Measurements from ENCODE around the gene ADAMTSL5. TPM values are rescaled to one million over a fixed set of nuclear protein-coding genes. Genes with fewer than 3 reads are reported as not detected.

Gene ADAMTSL5
- total and polyA plus RNA-seq, 9 of the 15 experiments (the other 6 are each of a cell fraction or from before 2014, with no cell fraction given) = 1.0 to 11.6 (median 4.1) TPM

DNA sequence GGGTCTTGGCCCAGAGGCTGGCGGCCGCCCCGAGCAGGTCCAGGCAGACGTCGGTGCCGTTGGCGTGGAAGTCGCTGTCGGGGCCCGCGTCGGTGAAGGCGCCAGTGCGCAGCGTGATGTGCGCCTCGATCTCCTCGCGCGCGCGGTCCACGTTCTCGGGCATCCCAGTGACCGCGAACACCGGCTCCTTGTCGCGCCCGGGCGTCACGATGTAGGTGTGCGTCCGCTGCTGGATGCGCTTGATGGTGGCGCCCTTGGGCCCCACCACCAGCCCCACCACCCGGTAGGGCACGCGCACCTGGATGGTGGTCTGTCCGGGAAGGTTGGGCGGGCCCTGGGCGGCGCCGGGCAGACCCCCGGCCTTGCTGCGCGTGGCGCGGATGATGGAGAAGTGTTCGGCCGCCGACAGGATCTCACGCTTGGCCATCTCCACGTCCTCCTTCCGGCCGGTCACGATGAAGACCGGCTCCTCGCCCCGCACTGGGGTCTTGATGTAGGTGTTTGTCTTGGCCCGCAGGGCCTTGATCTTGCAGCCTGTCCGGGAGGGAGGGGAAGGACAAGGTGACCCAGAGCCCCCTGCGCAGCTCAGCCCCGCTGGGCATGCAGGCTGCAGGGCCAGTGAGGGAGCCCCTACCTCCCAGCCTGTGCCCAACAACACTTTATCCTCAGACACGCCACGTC, 43.7 kb upstream of the ADAMTSL5 start:
- POLR2A ChIA-PET = no interaction called here
- H3K36me3 ChIP-seq (ENCODE audit: control insufficient read depth, insufficient read depth, low read length) = peaks cover 13% of the 10 kb centered on the region; the same call in 1 of the 3 replicates
- DNase-seq (ENCODE audit: extremely low read depth in 1 of 4, low spot score in 3 of 4) (no peak), ATAC-seq (no peak), FAIRE-seq (no peak)
- H3K4me3 ChIP-seq = no peak overlapping the region
- H3K4me1 ChIP-seq (replicated peaks in 1 of 2; ENCODE audit: control insufficient read depth in 2 of 2, insufficient read depth in 2 of 2, low read length in 2 of 2) = peaks cover 3 to 45% of the 10 kb centered on the region in 2 experiments; a peak in 3 of 5 replicates
- in situ Hi-C loops (cut with MboI) = no loop called here
- BruUV-seq (replicated peaks) = no TSS peak
- H3K9me1 ChIP-seq (ENCODE audit: control insufficient read depth, insufficient read depth, low read length) = no peaks in the 10 kb centered on the region
- TF ChIP-seq, protein P1, sequence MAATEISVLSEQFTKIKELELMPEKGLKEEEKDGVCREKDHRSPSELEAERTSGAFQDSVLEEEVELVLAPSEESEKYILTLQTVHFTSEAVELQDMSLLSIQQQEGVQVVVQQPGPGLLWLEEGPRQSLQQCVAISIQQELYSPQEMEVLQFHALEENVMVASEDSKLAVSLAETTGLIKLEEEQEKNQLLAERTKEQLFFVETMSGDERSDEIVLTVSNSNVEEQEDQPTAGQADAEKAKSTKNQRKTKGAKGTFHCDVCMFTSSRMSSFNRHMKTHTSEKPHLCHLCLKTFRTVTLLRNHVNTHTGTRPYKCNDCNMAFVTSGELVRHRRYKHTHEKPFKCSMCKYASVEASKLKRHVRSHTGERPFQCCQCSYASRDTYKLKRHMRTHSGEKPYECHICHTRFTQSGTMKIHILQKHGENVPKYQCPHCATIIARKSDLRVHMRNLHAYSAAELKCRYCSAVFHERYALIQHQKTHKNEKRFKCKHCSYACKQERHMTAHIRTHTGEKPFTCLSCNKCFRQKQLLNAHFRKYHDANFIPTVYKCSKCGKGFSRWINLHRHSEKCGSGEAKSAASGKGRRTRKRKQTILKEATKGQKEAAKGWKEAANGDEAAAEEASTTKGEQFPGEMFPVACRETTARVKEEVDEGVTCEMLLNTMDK (IDR thresholded peaks at IDR 0.05; ENCODE audit: borderline replicate concordance, insufficient read depth, low read depth, low read length, poor library complexity, severe bottlenecking) = no peak
- TF ChIP-seq, protein P2, sequence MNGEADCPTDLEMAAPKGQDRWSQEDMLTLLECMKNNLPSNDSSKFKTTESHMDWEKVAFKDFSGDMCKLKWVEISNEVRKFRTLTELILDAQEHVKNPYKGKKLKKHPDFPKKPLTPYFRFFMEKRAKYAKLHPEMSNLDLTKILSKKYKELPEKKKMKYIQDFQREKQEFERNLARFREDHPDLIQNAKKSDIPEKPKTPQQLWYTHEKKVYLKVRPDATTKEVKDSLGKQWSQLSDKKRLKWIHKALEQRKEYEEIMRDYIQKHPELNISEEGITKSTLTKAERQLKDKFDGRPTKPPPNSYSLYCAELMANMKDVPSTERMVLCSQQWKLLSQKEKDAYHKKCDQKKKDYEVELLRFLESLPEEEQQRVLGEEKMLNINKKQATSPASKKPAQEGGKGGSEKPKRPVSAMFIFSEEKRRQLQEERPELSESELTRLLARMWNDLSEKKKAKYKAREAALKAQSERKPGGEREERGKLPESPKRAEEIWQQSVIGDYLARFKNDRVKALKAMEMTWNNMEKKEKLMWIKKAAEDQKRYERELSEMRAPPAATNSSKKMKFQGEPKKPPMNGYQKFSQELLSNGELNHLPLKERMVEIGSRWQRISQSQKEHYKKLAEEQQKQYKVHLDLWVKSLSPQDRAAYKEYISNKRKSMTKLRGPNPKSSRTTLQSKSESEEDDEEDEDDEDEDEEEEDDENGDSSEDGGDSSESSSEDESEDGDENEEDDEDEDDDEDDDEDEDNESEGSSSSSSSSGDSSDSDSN (IDR thresholded peaks at IDR 0.05; ENCODE audit: borderline replicate concordance in 1 of 2, low read depth in 2 of 2, low read length in 2 of 2) = no peak
- TF ChIP-seq GATAD2A (IDR thresholded peaks at IDR 0.05) (no peak), HMG20A (CRISPR knock-in tag; conservative IDR thresholded peaks at IDR 0.05) (no peak), SIN3B (IDR thresholded peaks at IDR 0.05; ENCODE audit: low read depth) (no peak), PTBP1 (IDR thresholded peaks at IDR 0.05; ENCODE audit: low read depth, low read length) (no peak), YBX1 (IDR thresholded peaks at IDR 0.05) (no peak), POLR2G (IDR thresholded peaks at IDR 0.05; ENCODE audit: low read depth, low read length) (0 out of 2 replicates have a peak, but pooled peaks have one; percentile 24)
- TF ChIP-seq, protein P3, sequence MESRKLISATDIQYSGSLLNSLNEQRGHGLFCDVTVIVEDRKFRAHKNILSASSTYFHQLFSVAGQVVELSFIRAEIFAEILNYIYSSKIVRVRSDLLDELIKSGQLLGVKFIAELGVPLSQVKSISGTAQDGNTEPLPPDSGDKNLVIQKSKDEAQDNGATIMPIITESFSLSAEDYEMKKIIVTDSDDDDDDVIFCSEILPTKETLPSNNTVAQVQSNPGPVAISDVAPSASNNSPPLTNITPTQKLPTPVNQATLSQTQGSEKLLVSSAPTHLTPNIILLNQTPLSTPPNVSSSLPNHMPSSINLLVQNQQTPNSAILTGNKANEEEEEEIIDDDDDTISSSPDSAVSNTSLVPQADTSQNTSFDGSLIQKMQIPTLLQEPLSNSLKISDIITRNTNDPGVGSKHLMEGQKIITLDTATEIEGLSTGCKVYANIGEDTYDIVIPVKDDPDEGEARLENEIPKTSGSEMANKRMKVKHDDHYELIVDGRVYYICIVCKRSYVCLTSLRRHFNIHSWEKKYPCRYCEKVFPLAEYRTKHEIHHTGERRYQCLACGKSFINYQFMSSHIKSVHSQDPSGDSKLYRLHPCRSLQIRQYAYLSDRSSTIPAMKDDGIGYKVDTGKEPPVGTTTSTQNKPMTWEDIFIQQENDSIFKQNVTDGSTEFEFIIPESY (CRISPR knock-in tag; IDR thresholded peaks at IDR 0.05) = peak; percentile 94
- peaks cover 13% of the 10 kb centered on the region; the same call in 2 of the 3 replicates for H3K79me2 ChIP-seq (ENCODE audit: control insufficient read depth, insufficient read depth, low read length)
- no peak overlapping the region for H3K4me2 ChIP-seq (ENCODE audit: insufficient read depth, low read length)
- no peak overlapping the region for H3K27ac ChIP-seq (ENCODE audit: extremely low read depth, low read depth, low read length)
- 94% methylated on average over 22 of the region's 66 CpGs for WGBS (ENCODE audit: insufficient coverage, low coverage, missing lambda C conversion rate)
- no peaks in the 10 kb centered on the region; the same call in 1 of the 2 replicates for H4K20me1 ChIP-seq (replicated peaks; ENCODE audit: control insufficient read depth, insufficient read depth, low read length)
- intact Hi-C loops (cut with micrococcal nuclease) = no loop called here
- no peaks in the 10 kb centered on the region for H3K27me3 ChIP-seq (ENCODE audit: control insufficient read depth in 2 of 2, insufficient read depth in 2 of 2, low read length in 2 of 2)
- no peak overlapping the region for H2AFZ ChIP-seq (ENCODE audit: low read depth, low read length)
- H3K9me3 ChIP-seq (replicated peaks; ENCODE audit: control insufficient read depth, insufficient read depth, low read depth, low read length) = no peaks in the 10 kb centered on the region
- CTCF ChIA-PET (ENCODE audit: low intra/inter-chr PET ratio) = no interaction called here
- no peak overlapping the region for H3K9ac ChIP-seq (ENCODE audit: insufficient read depth in 1 of 2, low read depth in 2 of 2, low read length in 2 of 2)
